WTC11 (cell line): Measurements from ENCODE around the gene VEGFD. TPM values are rescaled to one million over a fixed set of nuclear protein-coding genes. Genes with fewer than 3 reads are reported as not detected.

Source experiments
- ATAC-seq: fragments of 200-7000 bp; cut with Tn5 transposase; 2 replicates; pipeline ENCODE4 v1.10.0; 2021; ENCODE audit warnings: mild to moderate bottlenecking, moderate library complexity
- Bru-seq: library from RNA; stranded (reverse); fragments of 400-500 nt; gene quantifications from one replicate; lab custom pipeline; 2021; lab: Mats Ljungman, UMichigan
- CTCF ChIA-PET: fragments of 300-600 bp; sonication (Branson Sonifier 250); formaldehyde crosslinking; loops from one replicate; lab custom pipeline; 2021; ENCODE audit warnings: antibody characterized with exemption; lab: Charles Lee
- POLR2A ChIA-PET: fragments of 350-600 bp; sonication (Branson Sonifier 250); formaldehyde crosslinking; loops from one replicate; lab custom pipeline; 2021; ENCODE audit warnings: antibody characterized with exemption; lab: Charles Lee
- DNase-seq: peaks from one replicate; pipeline ENCODE4 v3.0.0; 2021; ENCODE audit warnings: low spot score
- H3K27ac Mint-ChIP-seq: 2 replicates; pipeline ENCODE4 v1.8.0; 2021; ENCODE audit warnings: mixed read lengths
- H3K27me3 Mint-ChIP-seq: 2 replicates; pipeline ENCODE4 v1.8.0; 2021; ENCODE audit warnings: low read depth, mild to moderate bottlenecking, moderate library complexity, mixed read lengths
- H3K36me3 Mint-ChIP-seq: 2 replicates; pipeline ENCODE4 v1.8.0; 2021; ENCODE audit warnings: mixed read lengths
- H3K4me1 Mint-ChIP-seq: 2 replicates; pipeline ENCODE4 v1.8.0; 2022; ENCODE audit warnings: mixed read lengths
- H3K4me3 Mint-ChIP-seq: 2 replicates; pipeline ENCODE4 v1.8.0; 2021; ENCODE audit warnings: mild to moderate bottlenecking, moderate library complexity, mixed read lengths
- H3K9me3 Mint-ChIP-seq: 2 replicates; pipeline ENCODE4 v1.8.0; 2021; ENCODE audit warnings: mixed read lengths
- CBFB ChIP-seq: sonication (generic); formaldehyde crosslinking; IDR thresholded peaks from 2 replicates; pipeline ENCODE4 v1.8.1; 2022; ENCODE audit warnings: mild to moderate bottlenecking, low read depth, missing genetic modification reagents
- E2F1 ChIP-seq: sonication (generic); formaldehyde crosslinking; IDR thresholded peaks from 2 replicates; pipeline ENCODE4 v1.8.0; 2022; ENCODE audit warnings: mild to moderate bottlenecking, missing genetic modification reagents
- E2F4 ChIP-seq: sonication (generic); formaldehyde crosslinking; IDR thresholded peaks from 2 replicates; pipeline ENCODE4 v1.8.1; 2022; ENCODE audit warnings: low read depth, mild to moderate bottlenecking, moderate library complexity, missing genetic modification reagents, borderline replicate concordance
- E2F5 ChIP-seq: sonication (generic); formaldehyde crosslinking; IDR thresholded peaks from 2 replicates; pipeline ENCODE4 v1.8.1; 2022; ENCODE audit warnings: mild to moderate bottlenecking, moderate library complexity, missing genetic modification reagents
- EMX1 ChIP-seq: fragments of 250-450 bp; sonication (Bioruptor Pico); IDR thresholded peaks from 2 replicates; pipeline ENCODE4 v1.8.0; 2021; ENCODE audit warnings: mild to moderate bottlenecking
- ERG ChIP-seq: fragments of 250-450 bp; sonication (Bioruptor Pico); IDR thresholded peaks from 2 replicates; pipeline ENCODE4 v1.8.0; 2021; ENCODE audit warnings: mild to moderate bottlenecking
- ESRRA ChIP-seq: sonication (generic); formaldehyde crosslinking; IDR thresholded peaks from 2 replicates; pipeline ENCODE4 v1.8.1; 2022; ENCODE audit warnings: mild to moderate bottlenecking, missing genetic modification reagents, borderline replicate concordance
- FOXP1 ChIP-seq: sonication (generic); formaldehyde crosslinking; IDR thresholded peaks from 2 replicates; pipeline ENCODE4 v1.8.0; 2022; ENCODE audit warnings: missing genetic modification reagents, mild to moderate bottlenecking, moderate library complexity, borderline replicate concordance
- HMGXB4 ChIP-seq: sonication (generic); formaldehyde crosslinking; IDR thresholded peaks from 2 replicates; pipeline ENCODE4 v1.8.1; 2023; ENCODE audit warnings: mild to moderate bottlenecking, moderate library complexity, missing genetic modification reagents
- MLX ChIP-seq: sonication (generic); formaldehyde crosslinking; IDR thresholded peaks from 2 replicates; pipeline ENCODE4 v1.8.1; 2023; ENCODE audit warnings: mild to moderate bottlenecking, missing genetic modification reagents, moderate library complexity
- MYBL2 ChIP-seq: sonication (generic); formaldehyde crosslinking; IDR thresholded peaks from 2 replicates; pipeline ENCODE4 v1.8.1; 2023; ENCODE audit warnings: mild to moderate bottlenecking, moderate library complexity, missing genetic modification reagents
- PRRX2 ChIP-seq: fragments of 250-450 bp; sonication (Bioruptor Pico); IDR thresholded peaks from 2 replicates; pipeline ENCODE4 v1.8.0; 2021; ENCODE audit warnings: mild to moderate bottlenecking
- RELA ChIP-seq: sonication (generic); formaldehyde crosslinking; IDR thresholded peaks from 2 replicates; pipeline ENCODE4 v1.8.1; 2022; ENCODE audit warnings: missing genetic modification reagents, mild to moderate bottlenecking, borderline replicate concordance
- SMAD4 ChIP-seq: sonication (generic); formaldehyde crosslinking; IDR thresholded peaks from 2 replicates; pipeline ENCODE4 v1.8.0; 2022; ENCODE audit warnings: mild to moderate bottlenecking, missing genetic modification reagents
- TCF7 ChIP-seq: sonication (generic); formaldehyde crosslinking; IDR thresholded peaks from 2 replicates; pipeline ENCODE4 v1.8.0; 2022; ENCODE audit warnings: mild to moderate bottlenecking, low read depth, missing genetic modification reagents, moderate library complexity
- TP53 ChIP-seq: sonication (generic); formaldehyde crosslinking; IDR thresholded peaks from 2 replicates; pipeline ENCODE4 v1.8.1; 2023; ENCODE audit warnings: mild to moderate bottlenecking, missing genetic modification reagents
- USF1 ChIP-seq: sonication (generic); formaldehyde crosslinking; IDR thresholded peaks from 2 replicates; pipeline ENCODE4 v1.8.0; 2022; ENCODE audit warnings: mild to moderate bottlenecking, missing genetic modification reagents
- ZBTB21 ChIP-seq: sonication (generic); formaldehyde crosslinking; IDR thresholded peaks from 2 replicates; pipeline ENCODE4 v1.8.1; 2023; ENCODE audit warnings: mild to moderate bottlenecking, missing genetic modification reagents, borderline replicate concordance
- ZNF425 ChIP-seq: fragments of 250-450 bp; sonication (Bioruptor Pico); conservative IDR thresholded peaks from 2 replicates; pipeline ENCODE4 v1.9.0; 2021; ENCODE audit warnings: mild to moderate bottlenecking
- long read RNA-seq, 3 experiments: library from RNA in 1 of 3; library from capped mRNA in 1 of 3; library from polyadenylated mRNA in 1 of 3; unstranded in 2 of 3; stranded (forward) in 1 of 3; transcript quantifications; one replicate each; pipeline ENCODE4 v2.0.0, GENCODE V29; 2021
- total RNA-seq: library from RNA; stranded (reverse); gene quantifications from 3 replicates; pipeline ENCODE4 v1.2.3, GENCODE V29; 2021

VEGFD gene
- total RNA-seq, result 0.16 TPM in 1 of 3 replicates, not detected in the others
- percentile 41 among the genes with signal in this experiment for Bru-seq, nascent RNA
- long read RNA-seq, experiment 1, partial matches to known transcripts, result 0 of 2 reads
- long read RNA-seq, experiment 1, other reads (novel, unspliced or antisense), result 1 of 2 reads
- long read RNA-seq, experiment 2, partial matches to known transcripts, result 0 of 1 reads
- long read RNA-seq, experiment 2, other reads (novel, unspliced or antisense), result 1 of 1 reads
- long read RNA-seq, experiment 3, result 0 reads

- peaks cover 24% of the 10 kb centered on the region for H3K4me1 Mint-ChIP-seq
- no peak for TF ChIP-seq RELA
- no peak for TF ChIP-seq ZNF425 (CRISPR knock-in tag)
- DNase-seq, result no peak
- H3K36me3 Mint-ChIP-seq, result no peaks in the 10 kb centered on the region; the same call in 1 of the 2 replicates
- no peaks in the 10 kb centered on the region for H3K27me3 Mint-ChIP-seq
- H3K9me3 Mint-ChIP-seq, result no peaks in the 10 kb centered on the region
- H3K27ac Mint-ChIP-seq, result no peak within 1 kb of the TSS
- H3K4me3 Mint-ChIP-seq, result no peak within 1 kb of the TSS
- ChIA-PET POLR2A (no interaction called here), CTCF (interaction anchor here (1.1 to 4.0 kb wide), 2 partner anchors 81 to 94 kb away, joined by 3 to 31 read pairs; no protein-coding TSS in a partner anchor)
- no peak; the same call in 1 of the 2 replicates for ATAC-seq
Observed at GRCh38 chrX:15384304-15384703, at the start of gene VEGFD. TSS of gene VEGFD (minus strand) at chrX:15384413. CDS start at chrX:15383946, 467 bp downstream.

GRCh38 chrX:15430584-15430983 is 46.4 kb upstream of the VEGFD start:
- no peak overlapping the region for H3K27ac Mint-ChIP-seq
- H3K36me3 Mint-ChIP-seq, result no peaks in the 10 kb centered on the region
- DNase-seq (no peak), ATAC-seq (no peak)
- no peak for TF ChIP-seq SMAD4 (CRISPR knock-in tag)
- no peak for TF ChIP-seq ERG (CRISPR knock-in tag)
- TF ChIP-seq E2F1 (CRISPR knock-in tag), result no peak
- no peak for TF ChIP-seq FOXP1 (CRISPR knock-in tag)
- no peak for TF ChIP-seq MYBL2 (CRISPR knock-in tag)
- no peak for TF ChIP-seq TP53 (CRISPR knock-in tag)
- TF ChIP-seq PRRX2 (CRISPR knock-in tag), result no peak
- TF ChIP-seq MLX (CRISPR knock-in tag), result no peak
- no peak for TF ChIP-seq CBFB (CRISPR knock-in tag)
- no peak for TF ChIP-seq ZBTB21 (CRISPR knock-in tag)
- TF ChIP-seq E2F5 (CRISPR knock-in tag), result no peak
- no peak for TF ChIP-seq HMGXB4 (CRISPR knock-in tag)
- TF ChIP-seq TCF7 (CRISPR knock-in tag), result no peak
- TF ChIP-seq E2F4 (CRISPR knock-in tag), result no peak
- no peak for TF ChIP-seq EMX1 (CRISPR knock-in tag)
- TF ChIP-seq ESRRA (CRISPR knock-in tag), result no peak
- no peak for TF ChIP-seq USF1 (CRISPR knock-in tag)
- H3K4me1 Mint-ChIP-seq, result no peaks in the 10 kb centered on the region
- H3K9me3 Mint-ChIP-seq, result no peaks in the 10 kb centered on the region
- no peak overlapping the region for H3K4me3 Mint-ChIP-seq
- CTCF ChIA-PET, result no interaction called here
- H3K27me3 Mint-ChIP-seq, result peaks cover 5% of the 10 kb centered on the region; the same call in 1 of the 2 replicates
- POLR2A ChIA-PET, result interaction anchor here (0.6 kb wide), 1 partner anchor 84 kb away, joined by 3 read pairs; no protein-coding TSS in a partner anchor
